ENCODE results near the gene PML.
"Not testable (repeated sequence)": the region's sequence is repeated elsewhere in the genome, so short reads cannot be mapped to it uniquely, and the experiment has no call there.

Gene PML

GRCh38 chr15:73959801-73960200, 34.7 kb upstream of the PML start:
- DNase-seq: no peak

GRCh38 chr15:73960472-73961070, 33.9 kb upstream of the PML start:
- DNase-seq: not testable (repeated sequence)

- no peak for DNase-seq
Measured at GRCh38 chr15:73962433-73962832, 32.1 kb upstream of the PML start.

GRCh38 chr15:73964736-73965093, 29.8 kb upstream of the PML start:
- DNase-seq: peak; percentile 77

- no peak for DNase-seq
Measured at GRCh38 chr15:73965094-73965757, 29.3 kb upstream of the PML start.

- peak; percentile 84 for DNase-seq
Measured at GRCh38 chr15:73965758-73966113, 28.8 kb upstream of the PML start.

GRCh38 chr15:73968461-73968860, 26.1 kb upstream of the PML start:
- DNase-seq: no peak

- DNase-seq: no peak
Measured at GRCh38 chr15:73969151-73969759, 25.3 kb upstream of the PML start.

- peak; percentile 79 for DNase-seq
Measured at GRCh38 chr15:73972984-73973682, 21.4 kb upstream of the PML start.

GRCh38 chr15:73973683-73974200, 20.8 kb upstream of the PML start:
- not testable (repeated sequence) for DNase-seq

- DNase-seq: peak; percentile 84
Measured at GRCh38 chr15:73975440-73976125, 18.9 kb upstream of the PML start.

GRCh38 chr15:73978896-73979295, 15.6 kb upstream of the PML start:
- DNase-seq: no peak

- DNase-seq: no peak
Measured at GRCh38 chr15:73979636-73980035, 14.9 kb upstream of the PML start.

GRCh38 chr15:73981761-73982221, 12.7 kb upstream of the PML start:
- peak; percentile 91 for DNase-seq

- DNase-seq: peak; percentile 42
Measured at GRCh38 chr15:73982222-73982962, 12.1 kb upstream of the PML start.

- DNase-seq: no peak
Measured at GRCh38 chr15:73983211-73983727, 11.2 kb upstream of the PML start.

- DNase-seq: no peak
Measured at GRCh38 chr15:73983773-73984172, 10.7 kb upstream of the PML start.

- DNase-seq: no peak
Measured at GRCh38 chr15:73984208-73984979, 10.1 kb upstream of the PML start.

GRCh38 chr15:73985101-73985873, 9.2 kb upstream of the PML start:
- DNase-seq: no peak

- DNase-seq: no peak
Measured at GRCh38 chr15:73986055-73986775, 8.3 kb upstream of the PML start.

Data from inflammatory macrophage treated with lipopolysaccharide for 4 hours (primary cell).